BLaER1 treated with 17β-estradiol and CSF1 and Interleukin-3, amounts not matched to agents 10 nM and 100 nM (cell line): ENCODE measurements around the gene SIL1.
"Not testable (repeated sequence)": the region's sequence is repeated elsewhere in the genome, so short reads cannot be mapped to it uniquely, and the experiment has no call there.

ENCODE experiments used
- H3K27ac ChIP-seq, 11 experiments: shearing (Covaris generic); formaldehyde crosslinking; 2 replicates each; pipeline ENCODE4 v1.8.1; 2022
- H3K27me3 ChIP-seq, 11 experiments: shearing (Covaris generic); formaldehyde crosslinking; 2 replicates each; pipeline ENCODE4 v1.8.1; 2022
- H3K36me3 ChIP-seq, 11 experiments: shearing (Covaris generic); formaldehyde crosslinking; 2 replicates each; pipeline ENCODE4 v1.8.1; 2022
- H3K4me1 ChIP-seq, 10 experiments: shearing (Covaris generic); formaldehyde crosslinking; 2 replicates each; pipeline ENCODE4 v1.8.1; 2022
- H3K4me2 ChIP-seq, 11 experiments: shearing (Covaris generic); formaldehyde crosslinking; 2 replicates each; pipeline ENCODE4 v1.8.1; 2022
- H3K4me3 ChIP-seq, 10 experiments: shearing (Covaris generic); formaldehyde crosslinking; 2 replicates each; pipeline ENCODE4 v1.8.1; 2022
- H3K9ac ChIP-seq, 11 experiments: shearing (Covaris generic); formaldehyde crosslinking; 2 replicates each; pipeline ENCODE4 v1.8.1; 2022
- H3K9me3 ChIP-seq, 11 experiments: shearing (Covaris generic); formaldehyde crosslinking; replicated peaks in 1 of 11; 2 replicates each; pipeline ENCODE4 v1.8.1; 2022
- H4K20me1 ChIP-seq, 11 experiments: shearing (Covaris generic); formaldehyde crosslinking; 2 replicates each; pipeline ENCODE4 v1.8.1; 2022
- Cebpa-rat ChIP-seq, 11 experiments: shearing (Covaris generic); IDR thresholded peaks; 2 replicates each; pipeline ENCODE4 v1.8.1; 2022

Gene SIL1

DNA sequence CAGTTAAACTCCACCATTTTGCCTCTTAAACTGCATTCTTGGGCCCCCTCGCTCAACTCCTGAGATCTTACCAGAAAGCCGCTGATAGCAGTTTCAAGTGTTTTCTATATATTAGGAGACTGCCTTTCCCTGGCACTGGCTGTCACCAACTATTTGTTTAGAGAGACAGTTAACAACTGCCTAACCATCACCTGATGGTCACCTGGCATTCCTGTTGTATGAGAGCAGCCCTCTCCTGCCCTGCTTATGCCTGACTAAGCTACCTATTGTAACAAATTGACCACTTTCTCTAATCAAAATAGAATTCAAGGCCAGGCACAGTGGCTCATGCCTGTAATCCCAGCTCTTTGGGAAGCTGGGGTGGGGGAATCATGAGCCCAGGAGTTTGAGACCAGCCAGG is 28.0 kb upstream of the SIL1 start:
- Histone ChIP-seq H3K4me2 (no peak overlapping the region), H3K27ac (no peak overlapping the region), H3K4me3 (no peak overlapping the region), H3K4me1 (peaks cover 8 to 13% (median 10%) of the 10 kb centered on the region in 10 experiments; a peak in 19 of 20 replicates), H3K9ac (no peak overlapping the region), H3K36me3 (no peaks in the 10 kb centered on the region), H4K20me1 (no peaks in the 10 kb centered on the region), H3K27me3 (no peaks in the 10 kb centered on the region), H3K9me3 (no peaks in the 10 kb centered on the region)
- no peak for TF ChIP-seq Cebpa-rat (IDR thresholded peaks at IDR 0.05)

DNA sequence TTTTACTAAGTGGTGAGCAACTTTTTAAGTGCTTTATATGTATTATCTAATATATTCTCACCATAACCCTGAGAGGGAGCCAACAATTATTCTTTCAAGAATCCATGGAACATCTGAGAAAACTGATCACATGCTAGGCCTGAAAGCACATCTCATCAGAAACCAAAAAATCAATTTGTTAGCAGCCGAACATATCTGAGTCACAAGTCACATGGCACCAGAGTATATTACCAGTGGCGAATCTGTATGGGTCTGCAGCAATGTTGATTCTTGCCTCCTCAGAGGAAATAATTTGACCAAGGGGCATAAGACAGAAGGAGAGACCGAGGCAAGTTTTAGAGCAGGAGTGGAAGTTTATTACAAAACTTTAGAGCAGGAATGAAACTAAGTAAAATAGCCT is 25.3 kb upstream of the SIL1 start:
- H3K27me3 ChIP-seq: no peaks in the 10 kb centered on the region
- no peak overlapping the region for H3K27ac ChIP-seq
- H3K9me3 ChIP-seq: peaks cover 0 to 6% (median 3%) of the 10 kb centered on the region in 11 experiments; a peak in 13 of 22 replicates
- no peaks in the 10 kb centered on the region for H4K20me1 ChIP-seq
- H3K36me3 ChIP-seq: no peaks in the 10 kb centered on the region
- H3K4me1 ChIP-seq: peaks cover 8 to 13% (median 10%) of the 10 kb centered on the region in 10 experiments; a peak in 19 of 20 replicates
- TF ChIP-seq Cebpa-rat (IDR thresholded peaks at IDR 0.05): no peak
- H3K4me2 ChIP-seq: no peak overlapping the region
- H3K4me3 ChIP-seq: no peak overlapping the region
- no peak overlapping the region for H3K9ac ChIP-seq

DNA sequence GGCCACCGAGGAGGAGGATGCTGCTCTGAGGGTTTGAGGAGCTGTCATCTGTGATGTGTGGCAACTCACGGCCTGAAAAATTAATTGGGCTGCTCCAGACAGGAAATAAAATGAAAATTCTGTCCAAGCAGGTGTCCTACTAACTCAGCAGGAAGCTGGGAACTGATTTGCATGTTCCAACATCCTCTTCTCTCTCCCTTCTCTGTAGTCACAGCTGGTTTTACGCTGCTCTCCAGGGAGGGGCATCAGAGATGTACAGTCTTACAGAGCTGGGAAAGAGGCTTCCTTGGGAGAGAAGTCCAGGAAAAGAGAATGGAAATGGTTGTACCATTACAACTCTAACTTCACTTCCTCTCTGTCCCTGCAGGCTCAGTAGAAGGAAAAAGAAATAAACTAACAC is 24.2 kb upstream of the SIL1 start:
- Histone ChIP-seq H3K9me3 (peaks cover 0 to 16% (median 11%) of the 10 kb centered on the region in 11 experiments; a peak in 18 of 22 replicates), H3K4me2 (peak overlapping the region; percentile 12 to 62 (median 30); a peak in 18 of 22 replicates), H3K4me1 (peaks cover 8 to 13% (median 10%) of the 10 kb centered on the region in 10 experiments; a peak in 19 of 20 replicates), H3K9ac (no peak overlapping the region), H3K27ac (no peak overlapping the region), H3K4me3 (no peak overlapping the region), H3K36me3 (no peaks in the 10 kb centered on the region), H3K27me3 (no peaks in the 10 kb centered on the region), H4K20me1 (no peaks in the 10 kb centered on the region)
- no peak for TF ChIP-seq Cebpa-rat (IDR thresholded peaks at IDR 0.05)

DNA sequence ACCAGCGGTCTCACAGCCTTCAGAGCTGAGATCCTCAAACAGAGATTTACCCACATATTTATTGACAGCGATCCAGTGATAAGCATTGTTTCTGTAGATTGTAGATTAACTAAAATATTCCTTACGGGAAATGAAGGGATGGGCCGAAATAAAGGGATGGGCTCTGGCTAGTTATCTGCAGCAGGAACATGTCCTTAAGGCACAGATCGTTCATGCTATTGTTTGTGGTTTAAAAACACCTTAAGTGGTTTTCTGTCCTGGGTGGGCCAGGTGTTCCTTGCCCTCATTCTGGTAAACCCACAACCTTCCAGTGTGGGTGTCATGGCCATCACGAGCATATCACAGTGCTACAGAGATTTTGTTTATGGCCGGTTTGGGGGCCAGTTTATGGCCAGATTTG is 19.9 kb upstream of the SIL1 start:
- H3K4me1 ChIP-seq: peaks cover 8 to 15% (median 11%) of the 10 kb centered on the region in 10 experiments; a peak in 19 of 20 replicates
- not testable (repeated sequence) for H3K4me2 ChIP-seq, H3K9ac ChIP-seq, H3K36me3 ChIP-seq, H3K27ac ChIP-seq, H4K20me1 ChIP-seq, H3K4me3 ChIP-seq, H3K27me3 ChIP-seq
- H3K9me3 ChIP-seq: peaks cover 0 to 20% (median 11%) of the 10 kb centered on the region in 11 experiments; a peak in 18 of 22 replicates

DNA sequence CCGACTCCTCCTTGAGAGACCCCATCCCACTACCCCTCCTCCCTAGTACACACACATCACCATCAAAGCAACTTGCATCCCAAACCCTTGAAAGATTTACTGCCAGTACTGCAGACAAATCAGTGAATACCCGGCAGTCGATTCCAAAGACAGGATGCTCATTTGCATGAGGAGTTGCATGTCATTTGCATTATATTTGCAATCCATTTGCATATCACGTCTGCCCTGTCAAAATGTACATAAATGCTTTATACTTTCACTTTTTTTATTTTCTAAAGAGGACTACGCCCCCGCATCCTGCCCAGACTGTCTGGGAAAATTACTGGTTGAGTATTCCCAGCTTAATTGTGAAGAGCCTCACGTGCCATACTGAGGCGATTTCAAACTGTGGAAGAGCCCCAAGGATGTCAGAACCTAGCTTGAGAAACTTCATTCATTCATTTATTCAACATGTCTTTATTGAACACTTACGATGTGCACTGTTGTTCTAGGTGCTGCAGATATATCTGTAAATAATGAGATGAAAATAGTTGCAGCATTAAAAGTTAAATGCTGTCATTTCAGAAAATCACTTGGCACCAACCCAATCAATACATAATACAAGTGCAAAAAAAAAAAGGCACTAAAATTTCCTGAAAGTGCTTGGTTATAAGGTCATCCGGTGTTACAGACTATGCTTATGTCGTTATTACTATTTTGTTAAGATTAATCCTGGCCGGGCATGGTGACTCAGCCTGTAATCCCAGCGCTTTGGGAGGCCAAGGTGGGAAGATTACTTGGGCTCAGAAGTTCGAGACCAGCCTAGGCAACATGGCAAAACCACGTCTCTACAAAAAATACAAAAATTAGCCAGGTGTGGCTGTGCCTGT is 17.2 kb upstream of the SIL1 start:
- Histone ChIP-seq H3K36me3 (no peaks in the 10 kb centered on the region), H3K4me2 (no peak overlapping the region), H3K27ac (no peak overlapping the region), H3K9ac (no peak overlapping the region), H3K9me3 (peaks cover 0 to 20% (median 11%) of the 10 kb centered on the region in 11 experiments; a peak in 18 of 22 replicates), H4K20me1 (no peaks in the 10 kb centered on the region), H3K4me1 (0 out of 20 replicates have a peak, but pooled peaks cover 0 to 4% (median 0%) of the 10 kb centered on the region in 10 experiments), H3K27me3 (no peaks in the 10 kb centered on the region), H3K4me3 (no peak overlapping the region)
- TF ChIP-seq Cebpa-rat (IDR thresholded peaks at IDR 0.05): no peak

DNA sequence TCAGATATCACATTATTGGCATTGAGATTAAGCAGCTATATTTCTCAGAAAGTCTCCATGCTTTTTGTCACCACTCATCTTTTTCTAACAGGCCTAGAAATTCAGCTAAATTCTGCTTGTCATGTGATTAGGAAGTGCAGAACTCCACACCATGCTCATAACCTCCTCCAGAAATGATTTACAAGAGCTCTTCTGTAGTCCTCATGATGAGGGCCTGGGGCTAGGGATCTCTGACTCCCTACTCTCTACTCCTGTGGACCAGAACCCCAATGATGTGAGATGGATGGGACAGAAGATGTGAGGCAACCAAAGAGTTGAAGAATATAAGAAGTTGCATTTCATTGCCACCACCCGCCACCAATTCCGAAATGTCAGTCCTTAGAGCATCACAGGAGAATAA is 16.5 kb upstream of the SIL1 start:
- Histone ChIP-seq H3K27me3 (no peaks in the 10 kb centered on the region), H3K36me3 (no peaks in the 10 kb centered on the region), H3K9me3 (peaks cover 0 to 20% (median 11%) of the 10 kb centered on the region in 11 experiments; a peak in 18 of 22 replicates), H3K4me3 (no peak overlapping the region), H3K27ac (no peak overlapping the region), H4K20me1 (no peaks in the 10 kb centered on the region), H3K4me1 (0 out of 20 replicates have a peak, but pooled peaks cover 0 to 4% (median 0%) of the 10 kb centered on the region in 10 experiments), H3K4me2 (no peak overlapping the region), H3K9ac (no peak overlapping the region)
- TF ChIP-seq Cebpa-rat (IDR thresholded peaks at IDR 0.05): no peak

DNA sequence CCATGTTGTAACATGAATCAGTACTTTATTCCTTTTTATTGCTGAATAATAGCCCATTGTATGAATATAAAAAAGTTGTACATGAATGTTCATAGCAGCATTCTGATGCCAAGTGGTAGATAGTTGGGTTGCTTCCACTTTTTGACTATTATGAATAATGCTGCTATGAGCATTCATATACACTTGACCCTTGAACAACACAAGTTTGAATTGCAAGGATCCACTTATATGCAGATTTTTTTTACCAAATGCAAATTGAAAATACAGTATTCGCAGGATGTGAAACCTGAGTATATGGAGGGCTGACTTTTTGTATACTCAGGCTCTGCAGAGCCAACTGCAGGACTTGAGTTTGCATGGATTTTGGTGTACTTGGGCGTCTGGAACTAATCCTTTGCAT is 14.7 kb upstream of the SIL1 start:
- TF ChIP-seq Cebpa-rat (IDR thresholded peaks at IDR 0.05): no peak
- Histone ChIP-seq H3K9ac (no peak overlapping the region), H3K4me3 (no peak overlapping the region), H3K27me3 (no peaks in the 10 kb centered on the region), H4K20me1 (no peaks in the 10 kb centered on the region), H3K4me1 (0 out of 20 replicates have a peak, but pooled peaks cover 0 to 4% (median 0%) of the 10 kb centered on the region in 10 experiments), H3K27ac (no peak overlapping the region), H3K4me2 (no peak overlapping the region), H3K9me3 (peaks cover 0 to 9% (median 2%) of the 10 kb centered on the region in 11 experiments; a peak in 16 of 22 replicates), H3K36me3 (no peaks in the 10 kb centered on the region)

DNA sequence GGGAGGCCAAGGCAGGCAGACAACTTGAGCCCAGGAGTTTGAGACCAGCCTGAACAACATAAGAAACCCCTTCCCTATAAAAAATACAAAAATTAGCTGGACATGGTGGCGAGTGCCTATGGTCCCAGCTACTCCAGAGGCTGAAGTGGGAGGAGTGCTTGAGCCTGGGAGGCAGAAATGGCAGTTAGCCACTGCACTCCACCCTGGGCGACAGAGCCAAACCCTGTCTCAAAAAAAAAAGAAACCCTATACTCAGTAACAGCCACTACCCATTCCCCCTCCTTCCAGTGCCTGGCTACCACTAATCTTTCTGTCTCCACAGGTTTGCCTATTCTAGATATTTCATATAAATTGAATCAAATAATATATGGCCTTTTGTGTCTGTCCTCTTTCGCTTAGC is 14.3 kb upstream of the SIL1 start:
- no peak overlapping the region for H3K27ac ChIP-seq
- H3K4me1 ChIP-seq: 0 out of 20 replicates have a peak, but pooled peaks cover 0 to 4% (median 0%) of the 10 kb centered on the region in 10 experiments
- no peaks in the 10 kb centered on the region for H3K36me3 ChIP-seq
- no peaks in the 10 kb centered on the region for H4K20me1 ChIP-seq
- H3K27me3 ChIP-seq: no peaks in the 10 kb centered on the region
- no peak for TF ChIP-seq Cebpa-rat (IDR thresholded peaks at IDR 0.05)
- H3K9ac ChIP-seq: no peak overlapping the region
- H3K4me2 ChIP-seq: no peak overlapping the region
- H3K4me3 ChIP-seq: no peak overlapping the region
- peaks cover 0 to 5% (median 0%) of the 10 kb centered on the region in 11 experiments; a peak in 4 of 22 replicates for H3K9me3 ChIP-seq

DNA sequence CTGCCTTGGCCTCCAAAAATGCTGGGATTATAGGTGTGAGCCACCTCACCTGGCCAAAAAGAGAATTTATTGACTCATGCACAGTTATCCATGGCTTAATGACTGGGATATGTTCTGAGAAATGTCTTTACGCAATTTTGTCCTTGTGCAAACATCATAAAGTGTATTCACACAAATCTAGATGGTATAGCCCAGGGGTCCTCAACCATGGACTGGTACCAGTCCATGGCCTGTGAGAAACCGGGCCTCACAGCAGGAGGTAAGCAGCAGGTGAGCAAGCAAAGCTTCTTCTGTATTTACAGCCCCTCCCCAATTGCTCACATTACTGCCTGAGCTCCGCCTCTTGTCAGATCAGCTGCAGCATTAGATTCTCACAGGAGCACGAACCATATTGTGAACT is 12.4 kb upstream of the SIL1 start:
- H3K4me3 ChIP-seq: no peak overlapping the region
- H3K36me3 ChIP-seq: no peaks in the 10 kb centered on the region
- H3K9ac ChIP-seq: no peak overlapping the region
- H4K20me1 ChIP-seq: no peaks in the 10 kb centered on the region
- H3K4me2 ChIP-seq: no peak overlapping the region
- TF ChIP-seq Cebpa-rat (IDR thresholded peaks at IDR 0.05): no peak
- H3K4me1 ChIP-seq: 0 out of 20 replicates have a peak, but pooled peaks cover 0 to 4% (median 0%) of the 10 kb centered on the region in 10 experiments
- H3K27ac ChIP-seq: no peak overlapping the region
- H3K27me3 ChIP-seq: no peaks in the 10 kb centered on the region
- H3K9me3 ChIP-seq: no peaks in the 10 kb centered on the region
